Coronary artery (tissue), 2 donors: ENCODE measurements around the gene PKDREJ.

ENCODE experiments used
- DNase-seq: peaks from one replicate; pipeline ENCODE4 v3.0.0-alpha.2; 2017; ENCODE audit warnings: low spot score
- H3K27ac ChIP-seq, 2 donors: fragments of 200-600 bp; sonication (generic); one replicate each; pipeline ENCODE4 v1.5.1; 2016 to 2019
- H3K4me3 ChIP-seq: fragments of 200-600 bp; sonication (generic); 2 replicates; pipeline ENCODE4 v1.5.1; 2016; ENCODE audit warnings: mild to moderate bottlenecking, moderate library complexity
- TF ChIP-seq, protein P1 (sequence below): fragments of 200-600 bp; sonication (generic); IDR thresholded peaks from one replicate; pipeline ENCODE4 v1.5.1; 2019; ENCODE audit warnings: antibody characterized with exemption

Gene PKDREJ

GRCh38 chr22:46262449-46263215, 511 bp downstream of the PKDREJ start:
- TF ChIP-seq, protein P1, sequence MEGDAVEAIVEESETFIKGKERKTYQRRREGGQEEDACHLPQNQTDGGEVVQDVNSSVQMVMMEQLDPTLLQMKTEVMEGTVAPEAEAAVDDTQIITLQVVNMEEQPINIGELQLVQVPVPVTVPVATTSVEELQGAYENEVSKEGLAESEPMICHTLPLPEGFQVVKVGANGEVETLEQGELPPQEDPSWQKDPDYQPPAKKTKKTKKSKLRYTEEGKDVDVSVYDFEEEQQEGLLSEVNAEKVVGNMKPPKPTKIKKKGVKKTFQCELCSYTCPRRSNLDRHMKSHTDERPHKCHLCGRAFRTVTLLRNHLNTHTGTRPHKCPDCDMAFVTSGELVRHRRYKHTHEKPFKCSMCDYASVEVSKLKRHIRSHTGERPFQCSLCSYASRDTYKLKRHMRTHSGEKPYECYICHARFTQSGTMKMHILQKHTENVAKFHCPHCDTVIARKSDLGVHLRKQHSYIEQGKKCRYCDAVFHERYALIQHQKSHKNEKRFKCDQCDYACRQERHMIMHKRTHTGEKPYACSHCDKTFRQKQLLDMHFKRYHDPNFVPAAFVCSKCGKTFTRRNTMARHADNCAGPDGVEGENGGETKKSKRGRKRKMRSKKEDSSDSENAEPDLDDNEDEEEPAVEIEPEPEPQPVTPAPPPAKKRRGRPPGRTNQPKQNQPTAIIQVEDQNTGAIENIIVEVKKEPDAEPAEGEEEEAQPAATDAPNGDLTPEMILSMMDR, result no peak
- H3K27ac ChIP-seq, result no peak overlapping the region
- H3K4me3 ChIP-seq, result peak overlapping the region; percentile 70
- no peak for DNase-seq

GRCh38 chr22:46260038-46260437, 3.1 kb downstream of the PKDREJ start:
- no peak for DNase-seq
- TF ChIP-seq, protein P1, result no peak
- Histone ChIP-seq H3K4me3 (no peak overlapping the region), H3K27ac (no peak overlapping the region)

DNA sequence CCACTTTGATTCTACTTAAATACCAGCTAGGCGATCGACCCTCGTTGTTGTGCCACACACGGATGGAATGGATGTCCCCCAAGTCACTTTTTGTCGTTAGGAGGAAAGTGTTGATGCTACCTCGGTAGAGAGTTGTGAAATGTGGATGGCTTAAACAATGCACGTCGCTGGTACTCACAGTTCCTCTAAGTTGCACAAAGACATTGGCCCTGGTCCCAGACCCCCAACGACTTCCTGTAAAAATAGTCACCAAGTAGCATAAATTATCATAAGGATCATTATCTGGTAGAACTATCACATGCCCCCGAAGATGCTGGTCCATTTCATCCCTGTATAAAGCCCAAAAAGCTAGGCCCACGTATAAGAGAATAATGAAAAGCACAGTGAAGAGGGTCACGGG, 3.8 kb downstream of the PKDREJ start:
- no peak overlapping the region for H3K4me3 ChIP-seq
- no peak overlapping the region for H3K27ac ChIP-seq
- no peak for DNase-seq

GRCh38 chr22:46256358-46256958, 6.7 kb downstream of the PKDREJ start:
- TF ChIP-seq, protein P1, result no peak
- Histone ChIP-seq H3K27ac (no peak overlapping the region), H3K4me3 (no peak overlapping the region)
- DNase-seq, result no peak

More for the DNA sequence above, 3.8 kb downstream of the PKDREJ start:
- TF ChIP-seq, protein P1, result no peak

DNA sequence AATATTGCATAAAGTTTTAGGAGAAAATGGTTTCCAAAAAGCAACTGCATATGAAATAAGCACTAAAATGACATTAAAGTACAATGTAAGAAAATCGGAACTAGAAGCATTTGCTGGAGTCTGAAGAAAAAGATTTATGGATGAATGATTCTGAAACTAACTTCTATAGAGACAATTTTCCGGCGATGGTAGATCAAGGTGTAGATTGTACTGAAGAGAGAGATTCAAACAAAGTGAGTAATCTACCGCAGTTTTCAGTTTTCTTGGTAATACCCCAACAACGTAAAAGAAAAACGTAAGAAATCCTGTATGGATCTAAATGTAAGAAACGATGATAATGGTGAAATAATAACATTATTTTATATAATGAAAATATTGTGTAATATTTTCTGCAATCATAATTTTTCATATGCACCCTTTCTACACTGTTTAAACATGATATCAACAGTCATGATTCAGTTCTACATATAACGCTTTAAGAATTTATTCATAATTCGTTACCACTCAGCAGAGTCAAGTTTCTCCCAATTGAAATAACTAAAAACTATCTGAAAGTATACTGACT, 11.2 kb downstream of the PKDREJ start:
- no peak overlapping the region for H3K4me3 ChIP-seq
- DNase-seq, result no peak
- TF ChIP-seq, protein P1, result no peak
- no peak overlapping the region for H3K27ac ChIP-seq

DNA sequence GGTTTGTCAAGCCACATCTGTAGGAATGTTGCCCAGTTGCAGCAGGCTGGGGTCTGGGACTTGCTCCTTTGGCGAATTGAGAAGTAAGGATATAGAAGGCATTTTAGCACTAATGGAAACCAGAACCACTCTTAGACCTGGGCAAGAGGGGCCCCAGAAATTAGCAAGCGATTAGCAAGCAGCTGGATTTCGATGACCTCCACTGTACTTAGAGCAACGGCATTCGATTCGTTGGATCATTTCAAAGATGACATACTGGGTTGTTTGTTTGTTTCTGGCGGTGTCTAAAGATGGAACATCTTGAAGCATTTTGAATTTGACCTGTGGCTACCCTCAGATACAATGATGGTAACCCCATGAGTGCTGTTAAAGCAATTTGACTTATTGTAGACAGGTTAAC, 11.9 kb downstream of the PKDREJ start:
- DNase-seq, result no peak
- no peak overlapping the region for H3K27ac ChIP-seq
- TF ChIP-seq, protein P1, result no peak
- H3K4me3 ChIP-seq, result peak overlapping the region; percentile 98

DNA sequence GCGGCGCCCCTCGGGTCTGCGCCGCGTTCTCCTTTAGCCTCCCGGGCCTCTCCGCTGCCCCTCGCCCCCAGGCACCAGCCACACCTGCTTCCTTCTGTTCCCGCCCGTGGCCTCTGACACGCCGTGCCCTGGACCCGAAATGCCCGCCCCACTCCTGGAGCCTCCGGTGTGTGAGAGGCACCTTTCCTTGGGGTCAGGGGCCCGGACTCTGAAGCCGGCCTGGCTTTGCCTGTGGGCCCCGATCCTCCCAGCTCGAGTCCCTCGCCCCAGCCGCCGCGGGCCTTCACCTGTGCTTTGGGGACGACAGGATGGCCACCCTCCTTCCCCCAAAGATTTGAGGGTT, 12.4 kb downstream of the PKDREJ start:
- TF ChIP-seq, protein P1, result no peak
- no peak for DNase-seq
- peak overlapping the region; percentile 77 to 95 for H3K27ac ChIP-seq
- H3K4me3 ChIP-seq, result peak overlapping the region; percentile 98
